ENCODE measurements around the gene KISS1R.

- TF ChIP-seq ZFP3 (tag by site-specific recombination; IDR thresholded peaks at IDR 0.05; ENCODE audit: low read depth) (no peak), SP2 (tag by site-specific recombination; IDR thresholded peaks at IDR 0.05) (no peak), CTCF (tag by site-specific recombination; IDR thresholded peaks at IDR 0.05) (no peak), ZNF274 (IDR thresholded peaks at IDR 0.05; ENCODE audit: low read length) (no peak), ZNF274 (tag by site-specific recombination; IDR thresholded peaks at IDR 0.05; ENCODE audit: borderline replicate concordance) (no peak), TCF7L2 (IDR thresholded peaks at IDR 0.05; ENCODE audit: borderline replicate concordance, low read depth, low read length) (no peak), INSM2 (tag by site-specific recombination; IDR thresholded peaks at IDR 0.05) (no peak), REST (tag by site-specific recombination; IDR thresholded peaks at IDR 0.05) (no peak), YY2 (tag by site-specific recombination; IDR thresholded peaks at IDR 0.05) (no peak), ZNF501 (tag by site-specific recombination; IDR thresholded peaks at IDR 0.05) (no peak), ZNF221 (tag by site-specific recombination; IDR thresholded peaks at IDR 0.05; ENCODE audit: borderline replicate concordance) (no peak), PBX3 (CRISPR knock-in tag; IDR thresholded peaks at IDR 0.05) (no peak)
Observed at GRCh38 chr19:887599-887998, 29.5 kb upstream of the KISS1R start.

All from HEK293 (cell line).